OCI-LY7 (cell line): Measurements from ENCODE around the gene GNAS-AS1. TPM values are rescaled to one million over a fixed set of nuclear protein-coding genes. Genes with fewer than 3 reads are reported as not detected.
A peak's percentile ranks its signal among the peaks of the same experiment; 100 is the strongest.

Source experiments
- BruUV-seq: library from RNA; stranded (reverse); fragments of 400-500 nt; replicated peaks from 2 replicates; lab custom pipeline; 2021; lab: Mats Ljungman, UMichigan
- CTCF ChIA-PET: fragments of 300-600 bp; sonication (Branson Sonifier 250); formaldehyde crosslinking; loops from one replicate; lab custom pipeline; 2022; ENCODE audit warnings: antibody characterized with exemption; ENCODE audit not compliant: unreplicated experiment; lab: Charles Lee
- POLR2A ChIA-PET: fragments of 300-600 bp; sonication (Branson Sonifier 250); formaldehyde crosslinking; loops from one replicate; lab custom pipeline; 2022; ENCODE audit warnings: antibody characterized with exemption; lab: Charles Lee
- DNase-seq: peaks from one replicate; pipeline ENCODE4 v3.0.0-alpha.2; 2015; ENCODE audit warnings: low spot score
- H2AFZ ChIP-seq: fragments of 200-600 bp; sonication (generic), shearing (Covaris generic); 2 replicates; pipeline ENCODE4 v1.6.1; 2014; ENCODE audit warnings: mild to moderate bottlenecking, antibody characterized with exemption, low read length, moderate library complexity
- H3K27ac ChIP-seq: fragments of 200-600 bp; sonication (generic); 2 replicates; pipeline ENCODE4 v1.5.1; 2014; ENCODE audit warnings: mixed run types, low read depth, mild to moderate bottlenecking, moderate library complexity, low read length, inconsistent platforms; ENCODE audit not compliant: poor library complexity, severe bottlenecking
- H3K36me3 ChIP-seq: fragments of 200-600 bp; sonication (generic); 2 replicates; pipeline ENCODE4 v1.6.1; 2014; ENCODE audit warnings: mild to moderate bottlenecking, antibody characterized with exemption, low read length, moderate library complexity, mixed read lengths; ENCODE audit not compliant: insufficient read depth
- H3K4me1 ChIP-seq: fragments of 200-600 bp; sonication (generic); 2 replicates; pipeline ENCODE4 v1.5.1; 2014; ENCODE audit warnings: mild to moderate bottlenecking, low read length; ENCODE audit not compliant: insufficient read depth, poor library complexity, severe bottlenecking
- H3K4me2 ChIP-seq: fragments of 200-600 bp; sonication (generic); 2 replicates; pipeline ENCODE4 v1.6.1; 2014; ENCODE audit warnings: mild to moderate bottlenecking, low read length
- H3K4me3 ChIP-seq: fragments of 200-600 bp; sonication (generic); 2 replicates; pipeline ENCODE4 v1.5.1; 2014; ENCODE audit warnings: mild to moderate bottlenecking, low read depth, low read length; ENCODE audit not compliant: poor library complexity, severe bottlenecking
- H3K79me2 ChIP-seq: fragments of 200-600 bp; sonication (generic); 2 replicates; pipeline ENCODE4 v1.6.1; 2016; ENCODE audit warnings: low read depth, mild to moderate bottlenecking, low read length, moderate library complexity, mixed read lengths; ENCODE audit not compliant: insufficient read depth
- H3K9me2 ChIP-seq: fragments of 200-600 bp; sonication (generic); 2 replicates; pipeline ENCODE4 v1.6.1; 2016; ENCODE audit warnings: mild to moderate bottlenecking, low read length, mixed read lengths; ENCODE audit not compliant: insufficient read depth
- H3K9me3 ChIP-seq: fragments of 200-600 bp; sonication (generic); 2 replicates; pipeline ENCODE4 v1.6.1; 2014; ENCODE audit warnings: mild to moderate bottlenecking, mixed run types, low read length, mixed read lengths
- H4K20me1 ChIP-seq: fragments of 200-600 bp; sonication (generic); 2 replicates; pipeline ENCODE4 v1.6.1; 2014; ENCODE audit warnings: mild to moderate bottlenecking, antibody characterized with exemption, low read length, moderate library complexity, mixed read lengths; ENCODE audit not compliant: insufficient read depth
- EZH2phosphoT487 ChIP-seq: fragments of 200-600 bp; sonication (generic); IDR thresholded peaks from 2 replicates; pipeline ENCODE4 v1.6.1; 2018; ENCODE audit warnings: low read depth, borderline replicate concordance, mild to moderate bottlenecking, mixed run types, antibody characterized with exemption, low read length, moderate library complexity, mixed read lengths
- intact Hi-C: fragments of 100-400 bp; cut with micrococcal nuclease; formaldehyde crosslinking; loops from one replicate; pipeline ENCODE4 v1.10.0; 2022; ENCODE audit not compliant: unreplicated experiment
- total RNA-seq, 2 experiments: library from RNA; depleted of rRNA in 1 of 2; stranded (reverse); fragments of >200 nt in 1 of 2; shearing (Covaris generic) in 1 of 2; gene quantifications; 2 replicates each; pipeline ENCODE4 v1.2.3, GENCODE V29; 2014 to 2022
- TF ChIP-seq, protein P1 (sequence below): fragments of 200-600 bp; sonication (generic); conservative IDR thresholded peaks from 2 replicates; pipeline ENCODE4 v1.5.1; 2014; ENCODE audit warnings: mild to moderate bottlenecking, antibody characterized with exemption, low read length, moderate library complexity, mixed read lengths

The GNAS-AS1 gene
- total RNA-seq, 2 experiments from 2014 or later = 6.5 to 11.6 TPM

GRCh38 chr20:58839474-58839874 lies 11.2 kb downstream of the GNAS-AS1 start:
- ChIA-PET POLR2A (no interaction called here), CTCF (interaction anchor here (0.5 kb wide), 1 partner anchor 731 kb away, joined by 3 read pairs; no protein-coding TSS in a partner anchor)
- Histone ChIP-seq H3K79me2 (no peaks in the 10 kb centered on the region), H3K4me3 (no peak overlapping the region), H3K27ac (no peak overlapping the region), H3K4me1 (no peaks in the 10 kb centered on the region), H4K20me1 (no peaks in the 10 kb centered on the region), H3K4me2 (no peak overlapping the region), H3K9me3 (no peaks in the 10 kb centered on the region), H3K9me2 (no peaks in the 10 kb centered on the region), H2AFZ (no peak overlapping the region), H3K36me3 (peaks cover 13% of the 10 kb centered on the region; the same call in 1 of the 2 replicates)
- TF ChIP-seq EZH2phosphoT487 = no peak
- TF ChIP-seq, protein P1, sequence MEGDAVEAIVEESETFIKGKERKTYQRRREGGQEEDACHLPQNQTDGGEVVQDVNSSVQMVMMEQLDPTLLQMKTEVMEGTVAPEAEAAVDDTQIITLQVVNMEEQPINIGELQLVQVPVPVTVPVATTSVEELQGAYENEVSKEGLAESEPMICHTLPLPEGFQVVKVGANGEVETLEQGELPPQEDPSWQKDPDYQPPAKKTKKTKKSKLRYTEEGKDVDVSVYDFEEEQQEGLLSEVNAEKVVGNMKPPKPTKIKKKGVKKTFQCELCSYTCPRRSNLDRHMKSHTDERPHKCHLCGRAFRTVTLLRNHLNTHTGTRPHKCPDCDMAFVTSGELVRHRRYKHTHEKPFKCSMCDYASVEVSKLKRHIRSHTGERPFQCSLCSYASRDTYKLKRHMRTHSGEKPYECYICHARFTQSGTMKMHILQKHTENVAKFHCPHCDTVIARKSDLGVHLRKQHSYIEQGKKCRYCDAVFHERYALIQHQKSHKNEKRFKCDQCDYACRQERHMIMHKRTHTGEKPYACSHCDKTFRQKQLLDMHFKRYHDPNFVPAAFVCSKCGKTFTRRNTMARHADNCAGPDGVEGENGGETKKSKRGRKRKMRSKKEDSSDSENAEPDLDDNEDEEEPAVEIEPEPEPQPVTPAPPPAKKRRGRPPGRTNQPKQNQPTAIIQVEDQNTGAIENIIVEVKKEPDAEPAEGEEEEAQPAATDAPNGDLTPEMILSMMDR = peak; percentile 65
- peak; percentile 37 for DNase-seq
- BruUV-seq = no TSS peak
- intact Hi-C loops = loop anchor here (5.0 kb wide), 1 partner anchor 602 kb away; no protein-coding TSS in a partner anchor

- ChIA-PET CTCF (no interaction called here), POLR2A (no interaction called here)
- BruUV-seq = no TSS peak
- H2AFZ ChIP-seq = no peak overlapping the region
- H3K4me3 ChIP-seq = no peak overlapping the region
- no peak for DNase-seq
- TF ChIP-seq, protein P1 = 0 out of 2 replicates have a peak, but pooled peaks have one; percentile 13
- no peak for TF ChIP-seq EZH2phosphoT487
- H3K9me2 ChIP-seq = no peaks in the 10 kb centered on the region
- H3K79me2 ChIP-seq = no peaks in the 10 kb centered on the region
- no peak overlapping the region for H3K27ac ChIP-seq
- intact Hi-C loops = loop anchor here (5.0 kb wide), 1 partner anchor 601 kb away; no protein-coding TSS in a partner anchor
- H3K36me3 ChIP-seq = peaks cover 18% of the 10 kb centered on the region; the same call in 1 of the 2 replicates
- H3K4me2 ChIP-seq = no peak overlapping the region
- H3K4me1 ChIP-seq = no peaks in the 10 kb centered on the region
- no peaks in the 10 kb centered on the region for H4K20me1 ChIP-seq
- H3K9me3 ChIP-seq = no peaks in the 10 kb centered on the region
Observed at GRCh38 chr20:58838174-58838573, 12.5 kb downstream of the GNAS-AS1 start.

DNA sequence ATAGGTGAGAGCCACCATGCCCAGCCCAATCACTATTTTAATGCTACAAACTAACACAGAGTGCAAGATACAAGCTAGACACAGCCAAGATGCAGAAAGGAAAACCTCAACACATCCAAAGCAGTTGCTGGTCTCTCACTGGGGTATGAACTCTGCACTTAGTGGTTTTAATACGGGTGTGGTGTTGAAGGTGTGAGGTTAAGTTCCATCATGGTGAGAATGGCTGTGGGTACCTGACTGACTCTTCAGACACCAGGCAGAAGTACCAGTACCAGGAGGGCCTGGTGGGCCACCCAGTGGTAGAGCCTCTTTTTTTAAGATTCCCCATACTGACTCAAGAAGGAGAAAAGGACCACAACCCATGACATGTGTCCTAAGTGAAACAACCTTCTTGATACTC lies 13.0 kb downstream of the GNAS-AS1 start:
- no peaks in the 10 kb centered on the region for H3K9me2 ChIP-seq
- POLR2A ChIA-PET = no interaction called here
- CTCF ChIA-PET = no interaction called here

More for the DNA sequence above, 13.0 kb downstream of the GNAS-AS1 start:
- intact Hi-C loops = loop anchor here (5.0 kb wide), 1 partner anchor 600 kb away; no protein-coding TSS in a partner anchor
- H3K9me3 ChIP-seq = no peaks in the 10 kb centered on the region
- no peaks in the 10 kb centered on the region for H3K4me1 ChIP-seq
- no peak overlapping the region for H3K4me2 ChIP-seq
- no peak overlapping the region for H3K4me3 ChIP-seq
- peaks cover 22% of the 10 kb centered on the region; the same call in 1 of the 2 replicates for H3K36me3 ChIP-seq
- no peaks in the 10 kb centered on the region for H3K79me2 ChIP-seq
- H4K20me1 ChIP-seq = no peaks in the 10 kb centered on the region
- no peak overlapping the region for H3K27ac ChIP-seq
- no TSS peak for BruUV-seq
- no peak overlapping the region for H2AFZ ChIP-seq
- DNase-seq = no peak
- no peak for TF ChIP-seq EZH2phosphoT487
- TF ChIP-seq, protein P1 = 0 out of 2 replicates have a peak, but pooled peaks have one; percentile 15
